ENCODE measurements around the gene IER3IP1.

GRCh38 chr18:47113796-47114540, 62.2 kb downstream of the IER3IP1 start:
- TF ChIP-seq SIN3A (IDR thresholded peaks at IDR 0.05; ENCODE audit: borderline replicate concordance, insufficient read depth, low read length) (no peak), POLR2AphosphoS5 (IDR thresholded peaks at IDR 0.05; ENCODE audit: low read depth, low read length) (no peak), TAF1 (IDR thresholded peaks at IDR 0.05; ENCODE audit: borderline replicate concordance, insufficient read depth, low read length) (no peak), FOXP2 (optimal IDR thresholded peaks at IDR 0.05; ENCODE audit: borderline replicate concordance, extremely low read depth, extremely low read length, insufficient read depth) (no peak)
- TF ChIP-seq, protein P1, sequence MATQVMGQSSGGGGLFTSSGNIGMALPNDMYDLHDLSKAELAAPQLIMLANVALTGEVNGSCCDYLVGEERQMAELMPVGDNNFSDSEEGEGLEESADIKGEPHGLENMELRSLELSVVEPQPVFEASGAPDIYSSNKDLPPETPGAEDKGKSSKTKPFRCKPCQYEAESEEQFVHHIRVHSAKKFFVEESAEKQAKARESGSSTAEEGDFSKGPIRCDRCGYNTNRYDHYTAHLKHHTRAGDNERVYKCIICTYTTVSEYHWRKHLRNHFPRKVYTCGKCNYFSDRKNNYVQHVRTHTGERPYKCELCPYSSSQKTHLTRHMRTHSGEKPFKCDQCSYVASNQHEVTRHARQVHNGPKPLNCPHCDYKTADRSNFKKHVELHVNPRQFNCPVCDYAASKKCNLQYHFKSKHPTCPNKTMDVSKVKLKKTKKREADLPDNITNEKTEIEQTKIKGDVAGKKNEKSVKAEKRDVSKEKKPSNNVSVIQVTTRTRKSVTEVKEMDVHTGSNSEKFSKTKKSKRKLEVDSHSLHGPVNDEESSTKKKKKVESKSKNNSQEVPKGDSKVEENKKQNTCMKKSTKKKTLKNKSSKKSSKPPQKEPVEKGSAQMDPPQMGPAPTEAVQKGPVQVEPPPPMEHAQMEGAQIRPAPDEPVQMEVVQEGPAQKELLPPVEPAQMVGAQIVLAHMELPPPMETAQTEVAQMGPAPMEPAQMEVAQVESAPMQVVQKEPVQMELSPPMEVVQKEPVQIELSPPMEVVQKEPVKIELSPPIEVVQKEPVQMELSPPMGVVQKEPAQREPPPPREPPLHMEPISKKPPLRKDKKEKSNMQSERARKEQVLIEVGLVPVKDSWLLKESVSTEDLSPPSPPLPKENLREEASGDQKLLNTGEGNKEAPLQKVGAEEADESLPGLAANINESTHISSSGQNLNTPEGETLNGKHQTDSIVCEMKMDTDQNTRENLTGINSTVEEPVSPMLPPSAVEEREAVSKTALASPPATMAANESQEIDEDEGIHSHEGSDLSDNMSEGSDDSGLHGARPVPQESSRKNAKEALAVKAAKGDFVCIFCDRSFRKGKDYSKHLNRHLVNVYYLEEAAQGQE (IDR thresholded peaks at IDR 0.05; ENCODE audit: insufficient read depth in 1 of 2, low read depth in 2 of 2, low read length in 2 of 2), result no peak

Measured in PFSK-1 (cell line).